Stimulated activated CD8-positive, alpha-beta memory T cell treated with anti-CD3 and anti-CD28 coated beads, Interleukin-7, amount 100 ng/mL, for 4 hours (primary cell): ENCODE measurements around the gene DPEP2.
"Not testable (repeated sequence)": the region's sequence is repeated elsewhere in the genome, so short reads cannot be mapped to it uniquely, and the experiment has no call there.

Experiments
- DNase-seq, 2 donors: peaks; one replicate each; pipeline ENCODE4 v3.0.0-alpha.2; 2020; ENCODE audit warnings: low read depth in 2 of 2

Gene DPEP2, protein sequence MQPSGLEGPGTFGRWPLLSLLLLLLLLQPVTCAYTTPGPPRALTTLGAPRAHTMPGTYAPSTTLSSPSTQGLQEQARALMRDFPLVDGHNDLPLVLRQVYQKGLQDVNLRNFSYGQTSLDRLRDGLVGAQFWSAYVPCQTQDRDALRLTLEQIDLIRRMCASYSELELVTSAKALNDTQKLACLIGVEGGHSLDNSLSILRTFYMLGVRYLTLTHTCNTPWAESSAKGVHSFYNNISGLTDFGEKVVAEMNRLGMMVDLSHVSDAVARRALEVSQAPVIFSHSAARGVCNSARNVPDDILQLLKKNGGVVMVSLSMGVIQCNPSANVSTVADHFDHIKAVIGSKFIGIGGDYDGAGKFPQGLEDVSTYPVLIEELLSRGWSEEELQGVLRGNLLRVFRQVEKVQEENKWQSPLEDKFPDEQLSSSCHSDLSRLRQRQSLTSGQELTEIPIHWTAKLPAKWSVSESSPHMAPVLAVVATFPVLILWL

DNA sequence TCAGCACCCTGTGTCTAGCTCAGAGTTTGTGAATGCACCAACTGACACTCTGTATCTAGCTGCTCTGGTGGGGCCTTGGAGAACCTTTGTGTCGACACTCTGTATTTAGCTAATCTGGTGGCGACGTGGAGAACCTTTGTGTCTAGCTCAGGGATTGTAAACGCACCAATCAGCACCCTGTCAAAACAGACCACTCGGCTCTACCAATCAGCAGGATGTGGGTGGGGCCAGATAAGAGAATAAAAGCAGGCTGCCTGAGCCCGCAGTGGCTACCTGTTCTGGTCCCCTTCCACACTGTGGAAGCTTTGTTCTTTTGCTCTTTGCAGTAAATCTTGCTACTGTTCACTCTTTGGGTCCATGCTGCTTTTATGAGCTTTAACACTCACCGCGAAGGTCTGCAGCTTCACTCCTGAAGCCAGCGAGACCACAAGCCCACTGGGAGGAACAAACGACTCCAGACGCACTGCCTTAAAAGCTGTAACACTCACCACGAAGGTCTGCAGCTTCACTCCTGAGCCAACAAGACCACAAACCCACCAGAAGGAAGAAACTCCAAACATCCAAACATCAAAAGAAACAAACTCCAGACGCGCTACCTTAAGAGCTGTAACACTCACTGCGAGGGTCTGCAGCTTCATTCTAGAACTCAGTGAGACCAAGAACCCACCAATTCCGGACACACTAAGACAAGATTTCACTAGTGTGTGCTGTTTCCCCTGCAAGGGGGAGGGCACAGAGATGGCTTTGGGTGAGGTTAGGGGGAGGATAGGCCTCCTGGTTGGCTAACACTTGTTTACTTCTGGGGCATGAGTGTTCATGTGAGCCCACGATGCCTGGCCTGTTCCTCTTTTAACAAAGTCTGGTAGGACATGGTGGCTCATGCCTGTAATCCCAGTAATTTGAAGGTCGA is at the start of gene DPEP2:
Gene DPEP2, minus strand, starts transcription at position 706 of the 910 bp plus-strand sequence. CDS start 6,272 bp downstream, outside the sequence.
- not testable (repeated sequence) for DNase-seq

DNA sequence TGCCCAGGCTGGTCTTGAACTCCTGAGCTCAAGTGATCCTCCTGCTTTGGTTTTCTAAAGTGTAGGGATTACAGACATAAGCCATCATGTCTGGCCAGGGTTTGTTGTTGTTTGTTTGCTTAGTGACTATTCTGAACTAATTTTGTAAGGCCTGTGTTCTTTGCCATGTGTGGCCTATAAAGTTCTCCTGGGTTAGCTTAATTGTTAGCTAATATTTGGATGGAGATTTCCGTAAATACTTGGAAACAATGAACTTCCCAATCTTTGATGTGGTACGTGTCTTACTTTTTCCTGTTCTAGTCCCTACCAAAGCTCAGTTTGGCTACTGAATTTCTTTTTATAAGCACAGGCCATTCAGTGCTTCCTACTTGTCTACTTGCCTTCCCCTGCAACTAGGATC is 48.7 kb upstream of the DPEP2 start:
- no peak for DNase-seq

- DNase-seq, result no peak
Observed at GRCh38 chr16:68046106-68046505, 46.8 kb upstream of the DPEP2 start.

GRCh38 chr16:68041783-68042182 is 42.5 kb upstream of the DPEP2 start:
- DNase-seq, result no peak

DNA sequence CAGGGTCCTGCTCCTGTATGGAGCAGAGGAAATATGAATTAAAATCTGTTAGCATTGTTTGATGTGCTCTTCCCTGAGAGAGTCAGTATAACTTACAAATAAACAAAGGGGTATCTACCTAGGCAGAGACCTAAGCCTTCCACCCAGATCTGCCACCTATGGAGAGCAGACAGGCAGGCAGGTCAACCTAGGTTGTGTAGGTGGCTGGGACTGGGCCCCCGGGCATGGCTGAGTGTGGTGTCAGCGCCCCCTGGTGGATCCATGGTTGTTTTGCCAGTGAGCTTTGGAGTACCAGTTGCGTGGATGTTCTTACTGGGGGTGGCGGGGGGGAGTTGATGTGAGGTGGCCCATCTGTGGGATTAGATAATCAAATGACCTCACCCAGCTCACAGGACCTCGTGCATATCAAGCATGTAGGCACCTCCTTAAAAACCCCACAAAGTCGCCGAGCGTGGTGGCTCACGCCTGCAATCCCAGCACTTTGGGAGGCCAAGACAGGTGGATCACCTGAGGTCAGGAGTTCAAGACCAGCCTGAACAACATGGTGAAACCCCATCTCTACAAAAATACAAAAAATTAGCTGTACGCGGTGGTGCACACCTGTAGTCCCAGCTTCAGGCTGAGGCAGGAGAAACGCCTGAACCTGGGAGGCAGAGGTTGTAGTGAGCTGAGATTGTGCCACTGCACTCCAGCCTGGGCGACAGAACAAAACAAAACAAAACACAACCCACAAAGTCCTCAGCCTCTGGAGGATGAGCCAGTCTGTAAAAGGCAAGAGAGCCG is 41.4 kb upstream of the DPEP2 start:
- DNase-seq, result peak; percentile 74 to 83

GRCh38 chr16:68037841-68038597 is 38.7 kb upstream of the DPEP2 start:
- no peak for DNase-seq

- DNase-seq, result no peak
Observed at GRCh38 chr16:68035227-68035626, 35.9 kb upstream of the DPEP2 start.

DNA sequence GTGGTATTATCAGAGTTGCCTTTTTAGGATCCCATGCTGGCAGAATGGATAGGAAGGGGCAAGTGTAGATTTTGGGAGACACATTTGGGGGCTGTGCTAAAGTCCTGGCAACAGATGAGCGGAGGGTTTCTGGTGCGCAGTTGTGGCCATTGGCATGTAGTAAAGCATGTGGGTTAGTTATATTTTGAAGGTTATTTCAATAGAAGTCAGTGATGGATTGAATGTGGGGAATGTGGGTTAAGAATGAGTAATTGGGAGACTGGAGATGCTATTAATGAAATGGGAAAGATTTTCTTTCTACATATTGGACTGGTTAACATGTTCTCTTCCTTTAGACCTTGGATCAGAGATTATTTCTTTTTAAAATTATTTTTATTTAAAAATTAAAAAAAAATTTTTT is 33.8 kb upstream of the DPEP2 start:
- DNase-seq, result no peak

DNA sequence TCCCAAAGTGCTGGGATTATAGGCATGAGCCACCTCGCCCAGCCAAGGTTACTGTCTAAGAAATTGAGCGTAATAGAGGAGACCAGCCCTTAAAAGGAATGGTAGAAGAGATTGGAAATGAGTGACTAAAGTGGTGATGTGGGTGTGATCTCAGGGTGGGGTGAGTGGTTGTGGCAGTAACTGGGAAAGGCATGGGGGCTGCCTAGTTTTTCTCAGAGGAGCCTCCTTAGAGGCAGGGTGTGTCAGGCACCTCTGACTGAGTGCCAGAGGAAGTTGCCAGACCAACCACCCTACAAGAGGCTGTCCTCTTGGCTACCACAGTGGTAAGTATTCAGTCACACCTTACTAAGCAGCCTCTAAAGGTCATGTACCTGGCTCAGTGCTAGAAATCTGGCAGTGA is 32.7 kb upstream of the DPEP2 start:
- no peak for DNase-seq

- DNase-seq, result not testable (repeated sequence)
Observed at GRCh38 chr16:68030108-68030507, 30.8 kb upstream of the DPEP2 start.

DNA sequence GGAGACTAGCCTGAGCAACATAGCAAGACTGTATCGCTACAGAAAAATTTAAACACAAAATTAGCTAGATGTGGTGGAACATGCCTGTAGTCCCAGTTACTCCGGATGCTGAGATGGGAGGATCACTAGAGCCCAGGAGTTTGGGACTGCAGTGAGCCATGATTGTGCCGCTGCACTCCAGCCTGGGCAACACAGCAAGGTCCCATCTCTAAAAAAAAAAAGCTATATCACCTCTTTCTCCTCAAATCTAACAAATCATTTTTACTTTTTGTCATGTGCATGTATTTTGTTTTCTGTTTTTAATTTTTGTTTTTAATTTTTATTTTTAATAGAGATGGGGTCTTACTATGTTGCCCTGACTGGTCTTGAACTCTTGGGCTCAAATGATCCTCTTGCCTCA is 29.7 kb upstream of the DPEP2 start:
- no peak for DNase-seq

GRCh38 chr16:68022728-68023537 is 23.6 kb upstream of the DPEP2 start, which contains the start of the genes DDX28 and DUS2:
DDX28 (minus strand) TSS chr16:68023232; CDS start chr16:68023202, 30 bp downstream.
DUS2 (plus strand) TSS chr16:68023284; CDS start chr16:68038024, 14,740 bp downstream.
- DNase-seq, result peak; percentile 89 to 91

GRCh38 chr16:68022278-68022727 is 23.0 kb upstream of the DPEP2 start:
- no peak for DNase-seq

DNA sequence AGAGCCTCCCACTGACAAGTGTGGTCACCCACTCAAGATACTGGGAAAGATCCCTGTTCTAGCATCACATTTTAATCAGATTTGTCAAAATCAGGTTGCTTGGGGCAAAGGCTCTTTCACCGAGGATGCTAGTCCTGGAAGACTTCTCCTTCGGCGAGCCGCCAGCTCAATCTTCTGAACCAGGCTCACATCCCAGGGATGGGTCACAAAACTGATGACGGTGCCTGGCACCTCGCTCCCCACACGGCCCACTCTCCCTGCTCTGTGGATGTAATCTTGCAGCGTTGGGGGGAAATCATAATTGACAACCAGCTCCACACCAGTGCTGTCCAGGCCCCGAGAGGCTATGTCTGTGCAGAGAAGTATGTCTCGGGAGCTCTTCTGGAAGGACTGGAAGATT is 22.2 kb upstream of the DPEP2 start:
- DNase-seq, result no peak

- DNase-seq, result no peak
Observed at GRCh38 chr16:68019167-68019680, 19.9 kb upstream of the DPEP2 start.

- DNase-seq, result no peak
Observed at GRCh38 chr16:68015681-68016080, 16.4 kb upstream of the DPEP2 start, which contains the start of gene DPEP2NB. DPEP2NB (minus strand) TSS chr16:68015911; CDS start chr16:68015770, 141 bp downstream.

DNA sequence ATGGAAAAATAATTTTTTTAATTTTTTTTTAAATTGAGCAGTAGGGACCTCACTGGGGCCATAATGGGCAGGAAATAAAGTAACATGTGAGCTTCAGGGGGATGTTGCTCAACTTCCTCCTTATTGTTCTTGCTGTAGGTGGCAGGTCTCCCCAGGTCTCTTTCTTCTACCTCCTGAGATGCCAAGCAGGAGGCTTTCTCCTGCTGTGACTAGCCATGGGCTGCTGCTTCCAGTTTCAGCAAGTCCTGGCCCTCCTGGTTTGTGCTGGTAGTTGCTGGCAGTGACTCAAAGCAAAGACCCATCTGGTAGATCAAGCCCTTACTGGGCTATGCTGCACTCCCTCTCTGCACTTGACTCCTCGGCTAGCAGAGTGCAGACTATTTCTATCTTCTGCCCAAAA is 14.2 kb upstream of the DPEP2 start:
- no peak for DNase-seq

GRCh38 chr16:68009872-68010271 is 10.6 kb upstream of the DPEP2 start:
- not testable (repeated sequence) for DNase-seq

DNA sequence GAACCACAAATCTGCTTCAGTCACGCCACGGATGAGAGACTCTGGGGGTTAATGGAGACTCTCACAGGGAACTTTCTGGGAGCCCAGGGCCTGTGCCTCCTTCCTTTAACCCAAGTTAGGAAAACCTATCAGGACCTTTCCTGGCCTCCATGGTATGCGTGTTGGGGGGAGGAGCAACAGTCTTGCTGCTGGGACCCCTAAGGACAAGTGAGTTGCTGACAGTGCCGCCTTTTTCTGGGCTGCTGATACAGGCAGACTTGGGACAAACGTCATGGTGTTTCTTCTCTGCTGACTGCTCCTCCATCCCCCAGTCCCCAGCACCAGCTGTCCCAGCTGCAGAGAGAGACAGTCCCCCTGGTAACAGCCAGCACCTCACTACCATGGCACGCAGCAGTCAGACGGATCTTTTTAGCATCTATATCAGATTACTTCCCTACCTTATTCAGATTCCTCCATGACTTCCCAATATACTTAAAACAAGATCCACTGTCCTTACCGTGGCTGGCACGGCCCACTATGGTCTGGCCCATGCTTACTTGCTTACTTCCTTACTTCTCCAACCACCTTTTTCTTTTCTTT is 10.0 kb upstream of the DPEP2 start:
- no peak for DNase-seq
